ENCODE data around the gene PEAR1. TPM values are rescaled to one million over a fixed set of nuclear protein-coding genes. Genes with fewer than 3 reads are reported as not detected.

PEAR1 gene
- total and polyA plus RNA-seq, 2 of the 4 experiments (the other 2 are of a cell fraction), result 2.0 to 44.4 TPM

- Histone ChIP-seq H3K4me3 (ENCODE audit: insufficient read depth, low read depth, low read length) (no peak overlapping the region), H3K9me3 (ENCODE audit: control insufficient read depth, insufficient read depth, low read length) (no peaks in the 10 kb centered on the region), H4K91ac (ENCODE audit: insufficient read depth, low read depth, low read length) (no peak overlapping the region), H2AK5ac (ENCODE audit: low read depth, low read length) (no peak overlapping the region), H3K4ac (ENCODE audit: low read depth, low read length) (no peak overlapping the region), H3K56ac (ENCODE audit: extremely low read depth, insufficient read depth, low read length) (no peak overlapping the region), H4K5ac (ENCODE audit: low read depth, low read length) (no peak overlapping the region), H3K14ac (replicated peaks; ENCODE audit: low read depth, low read length) (no peak overlapping the region), H3K18ac (ENCODE audit: low read depth, low read length) (no peak overlapping the region), H2AK9ac (replicated peaks; ENCODE audit: low read depth, low read length, poor library complexity) (no peak overlapping the region), H2BK20ac (ENCODE audit: low read depth, low read length) (no peak overlapping the region), H3K36me3 (ENCODE audit: control insufficient read depth, insufficient read depth, low read length) (peaks cover 22% of the 10 kb centered on the region), H2BK15ac (ENCODE audit: low read depth, low read length) (no peak overlapping the region), H3K79me1 (ENCODE audit: low read depth in 1 of 2, low read length in 2 of 2) (peaks cover 0 to 14% of the 10 kb centered on the region in 2 experiments; a peak in 1 of 4 replicates), H2BK5ac (ENCODE audit: low read depth, low read length, poor library complexity, severe bottlenecking) (no peak overlapping the region), H2BK120ac (ENCODE audit: low read depth, low read length) (no peak overlapping the region), H4K8ac (ENCODE audit: low read depth in 2 of 2, low read length in 2 of 2) (no peak overlapping the region), H3K9ac (ENCODE audit: low read depth, low read length) (no peak overlapping the region), H3K27ac (ENCODE audit: insufficient read depth, low read length) (no peak overlapping the region), H3K27me3 (ENCODE audit: control insufficient read depth, insufficient read depth, low read length) (no peaks in the 10 kb centered on the region), H2AFZ (replicated peaks; ENCODE audit: low read length, poor library complexity) (no peak overlapping the region), H3K23ac (ENCODE audit: low read depth, low read length) (no peak overlapping the region), H3K9me1 (ENCODE audit: insufficient read depth, low read length) (peaks cover 6% of the 10 kb centered on the region), H3K4me1 (ENCODE audit: control insufficient read depth, insufficient read depth, low read length) (peaks cover 12% of the 10 kb centered on the region), H4K20me1 (ENCODE audit: insufficient read depth, low read length) (peaks cover 3% of the 10 kb centered on the region), H3K4me2 (ENCODE audit: low read depth, low read length) (no peak overlapping the region)
- no TSS peak for BruUV-seq (replicated peaks)
- ChIA-PET CTCF (interaction anchor here (1.2 kb wide), 1 partner anchor 15 kb away, joined by 4 read pairs; no protein-coding TSS in a partner anchor), POLR2A (ENCODE audit: unreplicated experiment) (no interaction called here)
- no CpG with 5 or more reads among the region's 2 CpGs for WGBS, 2 experiments (ENCODE audit: extremely low coverage in 2 of 2, insufficient read length in 1 of 2)
- intact Hi-C loops (cut with micrococcal nuclease) (no loop called here), in situ Hi-C loops (cut with MboI; ENCODE audit: low sequenced_read_pairs) (no loop called here), dilution Hi-C loops (cut with HindIII; ENCODE audit: low sequenced_read_pairs, unreplicated experiment) (no loop called here)
- DNase-seq, result no peak
- ATAC-seq (ENCODE audit: low read depth), result no peak
- no peak for TF ChIP-seq SMC3 (IDR thresholded peaks at IDR 0.05; ENCODE audit: low read depth, low read length)
Measured at GRCh38 chr1:156912310-156912709, 18.8 kb downstream of the PEAR1 start.

Data from IMR-90 (cell line).